GM19395 (cell line): ENCODE measurements around the gene KLF1.

Source experiments
- ATAC-seq: cut with Tn5 transposase; IDR thresholded peaks from one replicate; pipeline ENCODE4 v1.9.1; 2021; ENCODE audit warnings: mild to moderate bottlenecking, moderate library complexity; ENCODE audit not compliant: unreplicated experiment

KLF1 gene

GRCh38 chr19:12838886-12839756 is 47.9 kb downstream of the KLF1 start:
- ATAC-seq = no peak

DNA sequence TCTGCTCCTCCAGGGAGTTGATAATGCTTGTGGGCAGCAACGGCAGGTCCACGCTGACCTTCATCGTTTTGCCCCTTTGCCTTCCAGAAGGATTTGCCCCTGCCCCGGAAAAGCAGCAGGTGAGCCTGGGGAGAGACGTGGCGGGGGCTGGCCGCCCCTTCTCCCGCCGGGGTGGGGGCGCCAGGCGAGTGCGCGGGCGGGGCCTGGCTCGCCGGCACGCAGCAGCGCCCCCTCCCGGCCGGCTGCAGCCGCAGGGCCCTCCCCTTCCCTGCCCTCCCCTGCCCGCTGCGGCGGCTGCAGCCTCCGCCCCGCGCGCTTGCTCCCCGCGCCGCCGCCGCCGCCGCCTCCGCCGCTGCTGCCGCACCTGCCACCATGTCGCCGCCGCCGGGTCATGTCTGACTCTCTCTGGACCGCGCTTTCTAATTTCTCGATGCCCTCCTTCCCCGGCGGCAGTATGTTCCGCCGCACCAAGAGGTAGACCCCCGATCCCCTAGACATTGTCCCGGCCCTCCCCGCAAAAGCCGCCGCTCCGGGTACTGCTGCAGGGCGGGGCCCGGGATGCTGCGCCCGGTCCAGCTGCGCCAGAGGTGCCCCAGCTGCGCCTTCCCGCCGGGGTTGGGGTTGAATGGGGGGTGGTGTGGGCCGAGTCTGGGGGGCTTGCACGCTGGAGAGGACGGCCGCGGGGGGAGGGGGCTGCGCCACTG is 48.7 kb downstream of the KLF1 start, which contains the start of gene MAST1:
Gene MAST1, plus strand, starts transcription at position 334 of the 704 bp plus-strand sequence. Its CDS starts 58 bp downstream, at position 392.
- no peak for ATAC-seq

- ATAC-seq = no peak
Observed at GRCh38 chr19:12837225-12837624, 49.8 kb downstream of the KLF1 start.

DNA sequence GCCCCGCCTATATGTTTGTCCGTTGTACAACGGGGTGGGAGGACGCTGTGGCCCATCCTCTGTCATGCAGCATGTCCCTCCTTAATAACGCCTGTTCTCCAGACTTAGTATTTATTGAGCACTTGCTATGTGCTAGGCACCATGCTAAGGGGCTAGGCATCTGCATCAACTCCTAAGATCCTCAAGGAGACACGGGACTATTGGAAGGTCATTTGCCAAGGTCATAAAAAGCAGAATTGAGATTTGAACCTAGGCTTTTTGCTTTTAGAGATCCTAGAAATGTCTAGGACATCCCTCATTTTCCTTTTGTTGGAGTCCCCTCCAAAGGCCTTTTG is 50.5 kb downstream of the KLF1 start:
- ATAC-seq = no peak

- ATAC-seq = no peak
Observed at GRCh38 chr19:12834976-12835757, 51.8 kb downstream of the KLF1 start.

DNA sequence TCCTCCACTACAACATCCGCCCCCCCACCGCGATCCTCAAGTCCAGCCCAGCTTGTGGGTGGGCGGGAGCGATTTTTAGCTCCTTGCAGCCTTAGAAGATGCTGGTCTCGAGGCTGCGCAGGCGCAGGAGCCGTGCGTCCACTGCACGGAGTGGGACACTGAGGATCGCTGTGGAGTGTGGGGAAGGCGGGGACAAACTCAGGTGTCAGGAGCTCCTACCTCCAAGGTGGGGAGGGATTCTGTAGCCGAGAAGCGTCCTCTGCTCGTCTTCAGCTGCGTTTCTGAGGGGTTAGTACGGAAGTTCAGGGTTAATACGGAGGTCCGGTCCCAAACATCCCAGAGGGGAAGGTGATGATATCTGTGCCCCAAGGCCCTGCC is 52.4 kb downstream of the KLF1 start, which contains the start of gene RTBDN:
Gene RTBDN, minus strand, starts transcription at position 14 of the 378 bp plus-strand sequence. CDS start 4,600 bp downstream, outside the sequence.
- ATAC-seq = no peak
